ENCODE measurements around the gene ITIH5. TPM values are rescaled to one million over a fixed set of nuclear protein-coding genes. Genes with fewer than 3 reads are reported as not detected.

Gene ITIH5
- total and polyA plus RNA-seq, 2 of the 8 experiments (the other 6 are each of a cell fraction or from before 2014, with no cell fraction given), result 5.8 to 7.6 TPM

DNA sequence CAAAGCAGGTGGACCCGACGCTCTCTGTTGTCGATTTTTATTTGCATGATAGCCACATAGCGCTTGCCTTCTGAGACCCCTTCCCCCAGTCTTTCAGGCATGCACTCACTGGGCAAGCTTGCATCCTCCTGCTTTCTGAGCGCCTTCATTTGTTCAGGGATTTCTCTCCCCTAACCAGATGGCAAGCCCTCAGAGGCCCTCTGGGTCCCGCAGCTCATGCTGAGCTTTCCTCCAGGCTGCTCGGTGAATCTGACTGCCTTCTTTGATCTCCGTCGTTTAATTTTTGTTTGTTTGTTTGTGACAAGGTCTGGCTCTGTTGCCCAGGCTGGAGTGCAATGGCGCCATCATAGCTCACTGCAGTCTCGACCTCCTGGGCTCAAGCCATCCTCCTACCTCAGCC lies 58.8 kb downstream of the ITIH5 start:
- H4K20me1 ChIP-seq (replicated peaks in 1 of 2; ENCODE audit: control insufficient read depth in 1 of 2, insufficient read depth in 2 of 2, low read length in 2 of 2), result no peaks in the 10 kb centered on the region
- H4K8ac ChIP-seq (ENCODE audit: extremely low read depth, insufficient read depth, low read length), result no peak overlapping the region
- ChIA-PET CTCF (ENCODE audit: partially characterized antibody) (interaction anchor here (0.8 to 1.8 kb wide), 7 partner anchors 13 to 56 kb away, joined by 3 to 7 read pairs (median 3); no protein-coding TSS in a partner anchor), POLR2A (ENCODE audit: partially characterized antibody) (interaction anchor here (0.7 to 1.7 kb wide), 2 partner anchors 13 to 195 kb away, joined by 3 to 4 read pairs; no protein-coding TSS in a partner anchor)
- no peaks in the 10 kb centered on the region for H3K36me3 ChIP-seq (ENCODE audit: control insufficient read depth in 2 of 4, insufficient read depth in 4 of 4, low read length in 3 of 4)
- H3K27me3 ChIP-seq (replicated peaks in 1 of 4; ENCODE audit: control insufficient read depth in 3 of 4, extremely low read depth in 1 of 4, insufficient read depth in 3 of 4, low read length in 3 of 4), result no peaks in the 10 kb centered on the region; a peak in 1 of 7 replicates
- H2AK5ac ChIP-seq (ENCODE audit: low read depth, low read length), result no peak overlapping the region
- H3K23me2 ChIP-seq (ENCODE audit: low read depth, low read length), result no peaks in the 10 kb centered on the region
- FAIRE-seq, result no peak
- no peaks in the 10 kb centered on the region for H3K79me2 ChIP-seq (ENCODE audit: control insufficient read depth in 1 of 2, insufficient read depth in 2 of 2, low read length in 2 of 2)
- H3K18ac ChIP-seq (ENCODE audit: extremely low read depth, low read length), result no peak overlapping the region
- no peak overlapping the region for H2BK15ac ChIP-seq (ENCODE audit: low read length)
- H3K9ac ChIP-seq (replicated peaks in 1 of 4; ENCODE audit: extremely low read depth in 1 of 4, low read depth in 3 of 4, low read length in 3 of 4), result no peak overlapping the region
- H4K5ac ChIP-seq (ENCODE audit: insufficient read length, low read depth, low read length), result no peak overlapping the region
- no peak overlapping the region for H2BK12ac ChIP-seq (ENCODE audit: low read depth, low read length)
- no peak overlapping the region for H3K27ac ChIP-seq (ENCODE audit: low read depth, low read length)
- H3K56ac ChIP-seq (replicated peaks; ENCODE audit: insufficient read length, low read depth, low read length), result no peak overlapping the region
- no peak for DNase-seq (ENCODE audit: low read depth in 1 of 2, low spot score in 2 of 2)
- no peak overlapping the region for H2BK20ac ChIP-seq (ENCODE audit: low read length)
- H2BK5ac ChIP-seq (ENCODE audit: low read depth, low read length), result no peak overlapping the region
- no peak overlapping the region for H2BK120ac ChIP-seq (replicated peaks; ENCODE audit: low read depth, low read length)
- no peak overlapping the region for H4K91ac ChIP-seq (replicated peaks; ENCODE audit: insufficient read length, low read length)
- H3K14ac ChIP-seq (ENCODE audit: insufficient read length), result no peak overlapping the region
- H3K23ac ChIP-seq (ENCODE audit: insufficient read length), result no peak overlapping the region
- no peaks in the 10 kb centered on the region for H3K4me1 ChIP-seq (replicated peaks in 1 of 4; ENCODE audit: control insufficient read depth in 3 of 4, insufficient read depth in 4 of 4, low read length in 3 of 4)
- H3K4ac ChIP-seq (replicated peaks; ENCODE audit: insufficient read length, low read depth, low read length), result no peak overlapping the region
- no peak overlapping the region for H2AFZ ChIP-seq (ENCODE audit: low read length)
- H3K4me3 ChIP-seq (ENCODE audit: extremely low read depth in 1 of 4, insufficient read depth in 2 of 4, low read depth in 3 of 4, low read length in 4 of 4), result no peak overlapping the region
- H3K4me2 ChIP-seq (ENCODE audit: insufficient read depth in 1 of 2, low read depth in 2 of 2, low read length in 2 of 2), result no peak overlapping the region
- 91% methylated on average over 11 of the region's 11 CpGs; no CpG with 5 or more reads in 1 of the 2 experiments for WGBS, 2 experiments (ENCODE audit: extremely low coverage in 1 of 2, insufficient coverage in 1 of 2, insufficient read length in 1 of 2, insufficient replicate concordance in 2 of 2, low coverage in 1 of 2, low lambda C conversion rate in 2 of 2, missing lambda C conversion rate in 1 of 2)
- H3K79me1 ChIP-seq (ENCODE audit: low read depth, low read length), result no peaks in the 10 kb centered on the region
- no peaks in the 10 kb centered on the region for H3K9me3 ChIP-seq (ENCODE audit: insufficient read depth in 2 of 2, low read depth in 1 of 2, low read length in 1 of 2)
- no peak for TF ChIP-seq CBX8 (IDR thresholded peaks at IDR 0.05; ENCODE audit: borderline replicate concordance, low read depth, low read length)
- TF ChIP-seq SIRT6 (IDR thresholded peaks at IDR 0.05; ENCODE audit: low read length), result no peak
- no peak for TF ChIP-seq TBP (IDR thresholded peaks at IDR 0.05; ENCODE audit: low read depth, low read length)
- TF ChIP-seq JUND (IDR thresholded peaks at IDR 0.05; ENCODE audit: low read length), result no peak
- no peak for TF ChIP-seq CHD2 (IDR thresholded peaks at IDR 0.05; ENCODE audit: low read length)
- no peak for TF ChIP-seq CTBP2 (IDR thresholded peaks at IDR 0.05; ENCODE audit: borderline replicate concordance, insufficient read depth, insufficient read length, low read length)
- TF ChIP-seq NANOG (IDR thresholded peaks at IDR 0.05; ENCODE audit: insufficient read depth, low read depth, low read length, poor library complexity, severe bottlenecking), result no peak
- no peak for TF ChIP-seq GTF2F1 (IDR thresholded peaks at IDR 0.05; ENCODE audit: borderline replicate concordance, low read depth, low read length)
- TF ChIP-seq RXRA (IDR thresholded peaks at IDR 0.05; ENCODE audit: insufficient read depth, low read depth, low read length), result no peak
- TF ChIP-seq CREB1 (IDR thresholded peaks at IDR 0.05), result no peak
- no peak for TF ChIP-seq BRCA1 (IDR thresholded peaks at IDR 0.05; ENCODE audit: low read depth, low read length)
- TF ChIP-seq EZH2 (IDR thresholded peaks at IDR 0.05; ENCODE audit: low read depth, low read length, severe bottlenecking), result no peak
- TF ChIP-seq SP2 (IDR thresholded peaks at IDR 0.05; ENCODE audit: low read length), result no peak
- TF ChIP-seq POLR2AphosphoS5 (IDR thresholded peaks at IDR 0.05; ENCODE audit: low read depth, low read length), result no peak
- no peak for TF ChIP-seq HDAC6 (IDR thresholded peaks at IDR 0.05; ENCODE audit: low read depth, low read length)
- TF ChIP-seq KDM5A (IDR thresholded peaks at IDR 0.05; ENCODE audit: low read length), result no peak

Data from H1 (cell line).